Activated T-cell treated with anti-CD3 and anti-CD28 coated beads, Interleukin-2, amount 50 U/mL, for 4 hours (primary cell): Measurements from ENCODE around the gene RAPH1. TPM values are rescaled to one million over a fixed set of nuclear protein-coding genes. Genes with fewer than 3 reads are reported as not detected.

ENCODE experiments used
- ATAC-seq, 2 donors: fragments of 200-7000 bp; cut with Tn5 transposase; one replicate each; pipeline ENCODE4 v1.10.0; 2021
- DNase-seq: peaks from one replicate; pipeline ENCODE4 v3.0.0-alpha.2; 2020
- H3K27me3 Mint-ChIP-seq: one replicate; pipeline ENCODE4 v1.8.0; 2021; ENCODE audit warnings: low read depth, mixed read lengths
- H3K36me3 Mint-ChIP-seq: one replicate; pipeline ENCODE4 v1.8.0; 2022; ENCODE audit warnings: mixed read lengths; ENCODE audit not compliant: insufficient read depth
- H3K4me1 Mint-ChIP-seq: one replicate; pipeline ENCODE4 v1.8.0; 2021; ENCODE audit warnings: low read depth, mixed read lengths
- H3K4me3 Mint-ChIP-seq: one replicate; pipeline ENCODE4 v1.8.0; 2021; ENCODE audit warnings: mild to moderate bottlenecking, moderate library complexity, mixed read lengths
- H3K9me3 Mint-ChIP-seq: one replicate; pipeline ENCODE4 v1.8.0; 2021; ENCODE audit warnings: mixed read lengths
- total RNA-seq, 3 donors: library from RNA; stranded (reverse); gene quantifications; one replicate each; pipeline ENCODE4 v1.2.1, GENCODE V29; 2021

The RAPH1 gene
- total RNA-seq, 3 donors from 2014 or later: 12.0 to 12.9 (median 12.8) TPM

DNA sequence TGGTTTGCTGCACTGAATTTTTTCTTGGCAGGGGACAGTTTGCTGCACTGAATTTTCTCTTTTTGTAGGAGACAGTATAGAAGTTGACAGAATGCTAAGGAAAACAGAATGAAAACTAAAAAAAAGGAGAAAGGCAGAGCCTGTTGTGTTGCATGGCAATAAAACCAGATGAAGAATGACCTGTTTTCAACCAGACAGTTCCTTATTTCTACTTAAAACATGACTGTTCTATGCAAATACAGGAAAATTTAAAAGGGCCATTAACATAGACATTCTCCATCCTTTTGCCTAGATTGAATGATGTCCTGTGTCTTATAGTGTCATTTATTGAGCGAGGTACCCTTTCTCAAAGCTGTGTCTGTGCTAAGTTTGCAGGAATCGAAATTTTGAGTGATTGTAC is 173.6 kb downstream of the RAPH1 start:
- no peak for ATAC-seq
- Mint-ChIP-seq H3K9me3 (no peaks in the 10 kb centered on the region), H3K4me1 (peaks cover 4% of the 10 kb centered on the region), H3K27me3 (no peaks in the 10 kb centered on the region), H3K36me3 (peaks cover 4% of the 10 kb centered on the region), H3K4me3 (no peak overlapping the region)
- DNase-seq: no peak

DNA sequence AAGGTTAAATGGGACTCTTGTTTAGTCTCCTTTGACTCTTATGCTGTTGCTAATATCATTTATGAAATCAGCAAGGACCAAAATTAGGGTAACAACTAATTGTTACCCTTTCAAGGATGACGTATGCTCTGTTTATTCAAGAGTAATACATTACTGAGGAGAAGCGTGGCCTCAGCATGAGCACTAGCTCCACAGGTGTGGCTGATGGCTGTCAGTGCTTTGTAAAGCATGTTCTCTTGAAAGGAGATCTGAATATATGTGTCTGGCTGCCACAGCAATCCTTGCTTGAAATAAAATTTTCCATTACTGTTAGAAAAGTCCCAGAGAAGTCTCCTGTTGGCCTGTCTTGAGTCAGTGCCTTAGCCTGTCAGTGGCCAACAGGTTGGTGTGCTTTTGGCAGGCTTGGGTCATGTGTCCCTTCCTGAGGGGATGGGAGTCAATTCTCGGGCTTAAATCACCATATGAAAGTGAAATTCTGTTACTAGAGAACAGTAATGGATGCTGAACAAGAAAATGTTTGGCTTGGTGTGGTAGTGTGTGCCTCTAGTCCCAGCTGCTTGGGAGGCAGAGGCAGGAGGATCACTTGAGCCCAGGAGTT is 174.2 kb downstream of the RAPH1 start:
- H3K27me3 Mint-ChIP-seq: no peaks in the 10 kb centered on the region
- no peak for DNase-seq
- peaks cover 6% of the 10 kb centered on the region for H3K36me3 Mint-ChIP-seq
- no peak for ATAC-seq
- no peak overlapping the region for H3K4me3 Mint-ChIP-seq
- no peaks in the 10 kb centered on the region for H3K9me3 Mint-ChIP-seq
- peaks cover 4% of the 10 kb centered on the region for H3K4me1 Mint-ChIP-seq

DNA sequence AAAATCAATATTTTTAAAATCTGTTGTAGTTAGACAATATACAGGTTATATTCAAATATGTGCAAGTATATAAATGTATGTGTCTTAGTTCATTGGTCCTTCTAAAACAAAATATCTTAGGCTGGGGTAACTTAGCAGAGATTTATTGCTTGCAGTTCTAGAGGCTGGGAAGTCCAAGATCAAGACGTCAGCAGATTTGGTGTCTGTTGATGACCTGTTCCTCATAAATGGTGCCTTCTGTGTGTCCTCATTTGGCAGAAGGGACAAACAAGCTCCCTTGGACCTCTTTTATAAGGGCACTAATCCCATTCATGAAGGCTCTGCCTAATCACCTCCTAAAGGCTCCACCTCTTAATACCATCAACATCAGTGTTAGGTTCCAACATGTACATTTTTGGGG is 175.7 kb downstream of the RAPH1 start:
- ATAC-seq (no peak), DNase-seq (no peak)
- no peak overlapping the region for H3K4me3 Mint-ChIP-seq
- H3K4me1 Mint-ChIP-seq: peaks cover 4% of the 10 kb centered on the region
- H3K36me3 Mint-ChIP-seq: peaks cover 6% of the 10 kb centered on the region
- no peaks in the 10 kb centered on the region for H3K9me3 Mint-ChIP-seq
- no peaks in the 10 kb centered on the region for H3K27me3 Mint-ChIP-seq

DNA sequence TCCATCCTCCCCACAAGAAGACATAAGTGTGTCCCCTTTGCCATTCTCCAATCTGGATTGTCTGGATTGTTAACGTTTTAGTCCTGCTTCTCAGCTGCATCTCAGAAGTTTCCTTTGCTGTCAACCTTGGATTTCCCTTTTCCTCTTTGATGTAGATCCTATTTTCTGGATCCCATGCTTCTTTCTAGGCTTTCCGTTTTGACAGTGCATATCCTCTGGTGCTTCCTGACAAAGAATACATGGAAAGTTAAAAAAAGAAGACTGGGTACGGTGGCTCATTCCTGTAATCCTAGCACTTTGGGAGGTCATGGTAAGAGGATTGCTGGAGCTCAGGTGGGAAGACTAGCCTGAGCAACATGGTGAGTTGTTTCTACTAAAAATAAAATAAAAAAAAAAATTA is 180.1 kb downstream of the RAPH1 start:
- H3K9me3 Mint-ChIP-seq: no peaks in the 10 kb centered on the region
- DNase-seq (no peak), ATAC-seq (no peak)
- no peaks in the 10 kb centered on the region for H3K4me1 Mint-ChIP-seq
- no peak overlapping the region for H3K4me3 Mint-ChIP-seq
- no peaks in the 10 kb centered on the region for H3K27me3 Mint-ChIP-seq
- H3K36me3 Mint-ChIP-seq: peaks cover 8% of the 10 kb centered on the region

DNA sequence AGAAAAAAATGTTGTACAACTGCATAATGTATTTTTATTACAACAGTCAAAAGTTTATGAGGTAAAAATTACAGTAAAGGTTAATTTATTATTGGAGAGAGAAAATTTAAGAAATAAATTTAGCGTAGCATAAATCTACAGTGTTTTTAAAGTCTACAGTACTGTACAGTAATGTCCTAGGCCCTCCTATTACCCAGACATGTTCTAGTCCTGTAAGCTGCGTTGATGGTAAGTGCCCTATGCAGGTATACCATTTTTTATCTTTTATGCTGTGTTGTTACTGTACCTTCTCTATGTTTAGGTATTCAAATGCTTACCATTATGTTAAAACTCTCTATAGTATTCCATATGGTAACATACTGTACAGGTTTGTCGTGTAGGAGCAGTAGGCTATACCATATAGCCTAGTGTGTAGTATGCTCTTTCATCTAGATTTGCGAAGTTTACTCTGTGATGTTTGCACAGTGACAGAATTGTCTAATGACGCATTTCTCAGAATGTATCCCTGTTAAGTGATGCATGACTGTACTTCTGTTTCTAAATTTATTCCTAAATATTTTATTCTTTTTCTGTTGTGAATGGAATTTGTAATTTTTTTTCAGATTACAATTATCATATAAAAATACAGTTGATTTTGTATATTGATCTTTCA is 182.4 kb downstream of the RAPH1 start:
- Mint-ChIP-seq H3K36me3 (peaks cover 4% of the 10 kb centered on the region), H3K4me1 (no peaks in the 10 kb centered on the region), H3K27me3 (no peaks in the 10 kb centered on the region), H3K4me3 (no peak overlapping the region), H3K9me3 (no peaks in the 10 kb centered on the region)
- no peak for ATAC-seq
- no peak for DNase-seq

DNA sequence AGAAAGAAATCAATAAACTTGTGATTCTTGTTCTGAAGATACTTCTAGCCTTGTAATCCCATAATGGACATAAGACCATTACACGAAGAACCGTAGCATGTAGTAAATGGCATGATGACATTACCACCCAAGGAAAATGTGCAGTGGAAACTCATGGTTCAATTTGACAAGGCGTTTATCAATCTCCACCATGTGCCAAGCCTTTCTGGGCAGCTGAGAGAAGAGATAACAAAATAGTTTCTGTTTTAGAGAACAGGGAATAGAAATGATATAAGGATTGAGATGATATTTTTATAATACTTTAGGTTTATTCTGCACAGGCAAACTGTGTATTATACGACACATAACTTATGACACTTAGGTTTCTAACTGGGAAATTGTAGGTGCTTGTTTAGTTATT is 187.7 kb downstream of the RAPH1 start:
- DNase-seq (no peak), ATAC-seq (no peak)
- H3K9me3 Mint-ChIP-seq: no peaks in the 10 kb centered on the region
- peaks cover 3% of the 10 kb centered on the region for H3K36me3 Mint-ChIP-seq
- no peaks in the 10 kb centered on the region for H3K4me1 Mint-ChIP-seq
- no peak overlapping the region for H3K4me3 Mint-ChIP-seq
- H3K27me3 Mint-ChIP-seq: no peaks in the 10 kb centered on the region

DNA sequence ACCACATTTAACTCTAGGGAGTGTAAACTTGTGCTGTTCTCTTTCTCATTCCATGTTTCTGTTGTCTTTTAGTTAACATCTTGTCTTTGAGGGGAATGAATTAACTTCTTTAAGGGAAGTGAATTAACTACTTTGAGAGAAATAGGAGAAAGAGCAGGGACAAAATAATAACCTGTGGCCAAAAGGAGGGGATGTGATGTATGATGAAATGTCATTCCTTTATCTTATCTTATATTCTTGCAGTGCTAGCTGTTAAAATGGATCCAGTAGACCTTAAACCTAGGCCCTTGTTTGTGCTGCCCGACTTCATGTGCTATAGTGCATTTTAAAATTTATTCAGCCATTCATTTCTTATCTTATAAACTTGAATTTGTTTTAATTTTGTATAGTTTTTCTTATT is 188.5 kb downstream of the RAPH1 start:
- H3K9me3 Mint-ChIP-seq: no peaks in the 10 kb centered on the region
- no peak overlapping the region for H3K4me3 Mint-ChIP-seq
- no peaks in the 10 kb centered on the region for H3K27me3 Mint-ChIP-seq
- DNase-seq (no peak), ATAC-seq (no peak)
- no peaks in the 10 kb centered on the region for H3K4me1 Mint-ChIP-seq
- H3K36me3 Mint-ChIP-seq: peaks cover 2% of the 10 kb centered on the region

DNA sequence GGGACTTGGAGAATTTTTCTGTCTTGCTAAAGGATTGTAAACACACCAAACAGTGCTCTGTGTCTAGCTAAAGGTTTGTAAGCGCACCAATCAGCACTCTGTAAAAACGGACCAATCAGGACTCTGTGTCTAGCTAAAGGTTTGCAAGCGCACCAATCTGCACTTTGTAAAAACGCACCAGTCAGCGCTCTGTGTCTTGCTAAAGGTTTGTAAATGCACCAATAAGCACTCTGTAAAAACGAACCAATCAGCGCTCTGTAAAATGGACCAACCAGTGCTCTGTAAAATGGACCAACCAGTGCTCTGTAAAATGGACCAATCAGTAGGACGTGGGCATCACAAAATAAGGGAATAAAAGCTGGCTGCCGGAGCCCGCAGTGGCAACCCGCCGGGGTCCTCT is 190.4 kb downstream of the RAPH1 start:
- no peak for DNase-seq
- H3K9me3 Mint-ChIP-seq: no peaks in the 10 kb centered on the region
- H3K27me3 Mint-ChIP-seq: no peaks in the 10 kb centered on the region
- H3K4me3 Mint-ChIP-seq: no peak overlapping the region
- no peaks in the 10 kb centered on the region for H3K4me1 Mint-ChIP-seq
- peaks cover 7% of the 10 kb centered on the region for H3K36me3 Mint-ChIP-seq
- no peak for ATAC-seq

Other genes with a start within 250 kb of the RAPH1 start
- gene ABI2, start 206.9 kb downstream of the RAPH1 start, total RNA-seq: 10 to 100 TPM; 12.9 to 16.3 (median 13.4) TPM
- 100 to 1,000 TPM in 2 of 3 donors, 10 to 100 TPM in 1; 78.3 to 124 (median 124) TPM for gene CD28, start 171.3 kb upstream of the RAPH1 start, total RNA-seq